ENCODE measurements around the gene TMEM129. TPM values are rescaled to one million over a fixed set of nuclear protein-coding genes. Genes with fewer than 3 reads are reported as not detected.

TMEM129 gene
- total RNA-seq, 1 donor from 2014 or later, result 25.5 TPM

GRCh38 chr4:1666391-1666790, 54.7 kb downstream of the TMEM129 start:
- no peak for ATAC-seq

Other genes with a start within 250 kb of the TMEM129 start
- gene FAM53A, start 37.0 kb downstream of the TMEM129 start, total RNA-seq, result 0.92 TPM
- 31.3 TPM for gene SLBP, start 9.0 kb downstream of the TMEM129 start, total RNA-seq
- 34.4 TPM for gene TACC3, start 198 bp upstream of the TMEM129 start, total RNA-seq
- gene FGFR3, start 72.0 kb upstream of the TMEM129 start, total RNA-seq, result 150 TPM
- gene LETM1, start 134.8 kb upstream of the TMEM129 start, total RNA-seq, result 55.0 TPM
- gene NSD2, start 150.1 kb upstream of the TMEM129 start, total RNA-seq, result 42.7 TPM

Measured in esophagus mucosa (tissue), 1 donor.